Ovary (tissue), 9 donors: Measurements from ENCODE around the gene ZNF385A. TPM values are rescaled to one million over a fixed set of nuclear protein-coding genes. Genes with fewer than 3 reads are reported as not detected.

ENCODE experiments used
- DNase-seq, 5 donors: peaks; one replicate each; pipeline ENCODE4 v3.0.0-alpha.2; 2019 to 2020
- H3K27ac ChIP-seq, 2 donors: fragments of 200-600 bp; one replicate each; pipeline versions ENCODE4 v1.5.1 to v1.8.0; 2019 to 2022
- H3K27me3 ChIP-seq: fragments of 200-600 bp; one replicate; pipeline ENCODE4 v1.8.0; 2022
- H3K36me3 ChIP-seq: fragments of 200-600 bp; sonication (generic); one replicate; pipeline ENCODE4 v1.5.1; 2019
- H3K4me1 ChIP-seq: one replicate; pipeline ENCODE4 v1.8.1; 2013; ENCODE audit warnings: mild to moderate bottlenecking, moderate library complexity; ENCODE audit not compliant: insufficient read depth
- H3K4me3 ChIP-seq: fragments of 200-600 bp; sonication (generic); one replicate; pipeline ENCODE4 v1.5.1; 2017
- H3K9me3 ChIP-seq, 2 donors: fragments of 200-600 bp in 1 of 2; sonication (generic) in 1 of 2; one replicate each; pipeline versions ENCODE4 v1.5.1 to v1.8.1; 2013 to 2019; ENCODE audit warnings: mild to moderate bottlenecking in 1 of 2, moderate library complexity in 1 of 2
- CTCF ChIP-seq, 3 donors: fragments of 450-650 bp in 2 of 3; fragments of 200-600 bp in 1 of 3; IDR thresholded peaks; one replicate each; pipeline versions ENCODE4 v1.5.1 to v1.8.0; 2016 to 2022; ENCODE audit warnings: antibody characterized with exemption in 3 of 3, mild to moderate bottlenecking in 1 of 3
- EP300 ChIP-seq: sonication (generic); formaldehyde crosslinking; IDR thresholded peaks from one replicate; pipeline ENCODE4 v1.6.1; 2017; ENCODE audit warnings: antibody characterized with exemption
- POLR2A ChIP-seq: fragments of 450-650 bp; IDR thresholded peaks from one replicate; pipeline ENCODE4 v1.6.1; 2017; ENCODE audit warnings: antibody characterized with exemption, mild to moderate bottlenecking, moderate library complexity
- WGBS, 3 donors: extraction: QIAGEN DNeasy Blood & Tissue Kit in 1 of 3; methylation state at CpG; one replicate each; pipeline versions ENCODE4 v1.1.5 to v1.1.7; 2013 to 2017; 5-methylcytosine and 5-hydroxymethylcytosine counted together
- intact Hi-C, 4 donors: fragments of 100-400 bp; cut with DNase I; formaldehyde crosslinking; loops; one replicate each; pipeline versions ENCODE4 v1.11.0 to v1.15.1; 2022 to 2023
- polyA plus RNA-seq, 2 donors: library from polyadenylated mRNA; stranded (reverse); fragments of 200-250 nt in 1 of 2; fragments of 350-450 nt in 1 of 2; fragmentation: Illumina TruSeq in 1 of 2; extraction: RNeasy Lipid Tissue Mini Kit (QIAGEN cat#74804) in 1 of 2; gene quantifications; one replicate each; pipeline ENCODE4 v1.2.3, GENCODE V29; 2013 to 2014
- total RNA-seq, 7 donors: library from RNA; depleted of rRNA in 2 of 7; stranded (reverse); fragments of >200 nt in 2 of 7; fragmentation: NEBNext Ultra II Directional in 3 of 7; extraction: Animal tissue kit (Norgen Biotek cat#: 25700) in 3 of 7; gene quantifications; one replicate each; pipeline versions ENCODE4 v1.1.0 to v1.2.4, GENCODE V29; 2016 to 2023
- donor health status: DM: no; HTN: no; CAD: no; lungs with moderate emphysema.
- donor health status: DM: no; HTN: no; CAD: no.
- donor health status: Bipolar disorder and iron deficiency.
- donor health status: DM: yes; HTN: yes; CAD: no.
- donor health status: DM: no; HTN: no; CAD: no.
- donor health status: DM: yes; HTN: yes; CAD: no.

Gene ZNF385A
- total and polyA plus RNA-seq, 9 donors: 3.6 to 30.5 (median 6.0) TPM

GRCh38 chr12:54379398-54380201, 4.9 kb downstream of the ZNF385A start:
- DNase-seq: peak; percentile 90 to 95 (median 93)
- Histone ChIP-seq H3K4me3 (peak overlapping the region; percentile 37), H3K27ac (no peak overlapping the region), H3K27me3 (no peaks in the 10 kb centered on the region), H3K4me1 (peaks cover 3% of the 10 kb centered on the region), H3K9me3 (no peaks in the 10 kb centered on the region), H3K36me3 (no peaks in the 10 kb centered on the region)
- 7% methylated on average over 19 of the region's 19 CpGs for WGBS, 3 donors
- TF ChIP-seq CTCF (IDR thresholded peaks at IDR 0.05) (peak; percentile 99 to 100 (median 100)), POLR2A (no peak), EP300 (no peak)
- intact Hi-C loops: loop anchor here in 3 of 4 donors (5.0 to 10.0 kb wide), 3 partner anchors 143 to 395 kb away; partner anchors contain the start of genes HOXC10 (in 1 of the 3), HOXC8 (in 1 of the 3) and HOXC9 (in 1 of the 3)

- Histone ChIP-seq H3K4me3 (peak overlapping the region; percentile 37), H3K4me1 (peaks cover 3% of the 10 kb centered on the region), H3K27ac (peak overlapping the region in 1 of 2 donors; percentile 45), H3K27me3 (no peaks in the 10 kb centered on the region), H3K9me3 (no peaks in the 10 kb centered on the region), H3K36me3 (no peaks in the 10 kb centered on the region)
- no peak for TF ChIP-seq EP300
- no peak for TF ChIP-seq POLR2A
- TF ChIP-seq CTCF (IDR thresholded peaks at IDR 0.05): no peak
- intact Hi-C loops: loop anchor here in 3 of 4 donors (5.0 to 10.0 kb wide), 3 partner anchors 143 to 394 kb away; partner anchors contain the start of genes HOXC10 (in 1 of the 3), HOXC8 (in 1 of the 3) and HOXC9 (in 1 of the 3)
- WGBS, 3 donors: 1 to 3% (median 2%) methylated on average over 41 to 49 of the region's 49 CpGs
- DNase-seq: peak; percentile 55 to 75 (median 71)
Measured at GRCh38 chr12:54378796-54379397, 5.6 kb downstream of the ZNF385A start.

GRCh38 chr12:54377797-54378515, 6.6 kb downstream of the ZNF385A start:
- Histone ChIP-seq H3K36me3 (no peaks in the 10 kb centered on the region), H3K4me1 (peaks cover 3% of the 10 kb centered on the region), H3K27me3 (no peaks in the 10 kb centered on the region), H3K27ac (no peak overlapping the region), H3K4me3 (no peak overlapping the region), H3K9me3 (no peaks in the 10 kb centered on the region)
- peak in 1 of 5 donors; percentile 32 for DNase-seq
- intact Hi-C loops: loop anchor here in 3 of 4 donors (5.0 to 10.0 kb wide), 3 partner anchors 144 to 393 kb away; partner anchors contain the start of genes HOXC10 (in 1 of the 3), HOXC8 (in 1 of the 3) and HOXC9 (in 1 of the 3)
- TF ChIP-seq POLR2A: no peak
- TF ChIP-seq EP300: no peak
- no peak for TF ChIP-seq CTCF (IDR thresholded peaks at IDR 0.05)
- WGBS, 3 donors: 78 to 82% (median 81%) methylated on average over 6 of the region's 6 CpGs

- Histone ChIP-seq H3K4me3 (no peak overlapping the region), H3K4me1 (peaks cover 5% of the 10 kb centered on the region), H3K9me3 (no peaks in the 10 kb centered on the region), H3K27ac (no peak overlapping the region), H3K27me3 (no peaks in the 10 kb centered on the region), H3K36me3 (no peaks in the 10 kb centered on the region)
- TF ChIP-seq CTCF (IDR thresholded peaks at IDR 0.05) (no peak), EP300 (no peak), POLR2A (no peak)
- DNase-seq: no peak
- intact Hi-C loops: loop anchor here in 3 of 4 donors (5.0 to 10.0 kb wide), 3 partner anchors 145 to 392 kb away; partner anchors contain the start of genes HOXC10 (in 1 of the 3), HOXC8 (in 1 of the 3) and HOXC9 (in 1 of the 3)
- WGBS, 3 donors: 63 to 89% (median 69%) methylated on average over 2 of the region's 2 CpGs
Measured at GRCh38 chr12:54377007-54377406, 7.5 kb downstream of the ZNF385A start.
